Fibroblast of lung (primary cell): ENCODE measurements around the gene IL20. TPM values are rescaled to one million over a fixed set of nuclear protein-coding genes. Genes with fewer than 3 reads are reported as not detected.
A peak's percentile ranks its signal among the peaks of the same experiment; 100 is the strongest.
"Not testable (repeated sequence)": the region's sequence is repeated elsewhere in the genome, so short reads cannot be mapped to it uniquely, and the experiment has no call there.

Experiments used
- DNase-seq, 2 donors: peaks; one replicate each; pipeline versions ENCODE4 v3.0.0 to v3.0.0-alpha.2; 2010; ENCODE audit warnings: low read depth in 2 of 2
- H2AFZ ChIP-seq: 2 replicates; pipeline ENCODE4 v1.5.1; 2012; ENCODE audit warnings: low read length, control low read depth, inconsistent platforms
- H3K27ac ChIP-seq: 2 replicates; pipeline ENCODE4 v1.5.1; 2011; ENCODE audit warnings: low read length, control low read depth; ENCODE audit not compliant: insufficient read depth
- H3K27me3 ChIP-seq: 2 replicates; pipeline ENCODE4 v1.5.1; 2011; ENCODE audit warnings: mild to moderate bottlenecking, low read length; ENCODE audit not compliant: control insufficient read depth, insufficient read depth
- H3K36me3 ChIP-seq: 2 replicates; pipeline ENCODE4 v1.5.1; 2011; ENCODE audit warnings: low read length; ENCODE audit not compliant: control insufficient read depth, insufficient read depth
- H3K4me1 ChIP-seq: 2 replicates; pipeline ENCODE4 v1.5.1; 2011; ENCODE audit warnings: low read length; ENCODE audit not compliant: control insufficient read depth, insufficient read depth; ENCODE audit errors: extremely low read depth
- H3K4me2 ChIP-seq: 2 replicates; pipeline ENCODE4 v1.5.1; 2011; ENCODE audit warnings: low read length, control low read depth; ENCODE audit not compliant: insufficient read depth; ENCODE audit errors: extremely low read depth
- H3K4me3 ChIP-seq, 4 experiments: fragments of 200-600 bp in 1 of 4; sonication (generic) in 1 of 4; replicated peaks in 1 of 4; 2 replicates each; pipeline ENCODE4 v1.5.1; 2011 to 2016; ENCODE audit warnings: low read length in 4 of 4, low read depth in 3 of 4, mild to moderate bottlenecking in 3 of 4, control low read depth in 2 of 4, inconsistent platforms in 1 of 4, mixed read lengths in 1 of 4; ENCODE audit not compliant: insufficient read depth in 1 of 4; ENCODE audit errors: control extremely low read depth in 1 of 4
- H3K79me2 ChIP-seq: 2 replicates; pipeline ENCODE4 v1.5.1; 2012; ENCODE audit warnings: mild to moderate bottlenecking, low read length, inconsistent platforms; ENCODE audit not compliant: control insufficient read depth, insufficient read depth
- H3K9ac ChIP-seq: 2 replicates; pipeline ENCODE4 v1.5.1; 2011; ENCODE audit warnings: mild to moderate bottlenecking, low read length, control low read depth; ENCODE audit not compliant: insufficient read depth
- H3K9me3 ChIP-seq: 2 replicates; pipeline ENCODE4 v1.5.1; 2012; ENCODE audit warnings: low read depth, low read length; ENCODE audit not compliant: control insufficient read depth, insufficient read depth
- H4K20me1 ChIP-seq: 2 replicates; pipeline ENCODE4 v1.5.1; 2011; ENCODE audit warnings: low read length; ENCODE audit not compliant: control insufficient read depth, insufficient read depth; ENCODE audit errors: extremely low read depth
- EZH2 ChIP-seq: IDR thresholded peaks from 2 replicates; pipeline ENCODE4 v1.5.1; 2012; ENCODE audit warnings: low read length, control low read depth, mild to moderate bottlenecking; ENCODE audit errors: missing control alignments
- polyA plus RNA-seq, 2 donors: library from polyadenylated mRNA; depleted of rRNA in 1 of 2; stranded (reverse) in 1 of 2; unstranded in 1 of 2; fragments of >200 nt; gene quantifications; 2 replicates each; pipeline ENCODE4 v1.2.1, GENCODE V29; 2011 to 2012; ENCODE audit warnings: missing spikeins in 1 of 2
- total RNA-seq: library from RNA; depleted of rRNA; stranded (reverse); fragments of >200 nt; gene quantifications from 2 replicates; pipeline ENCODE4 v1.2.1, GENCODE V29; 2014
- TF ChIP-seq, protein P1 (sequence below), 2 donors: IDR thresholded peaks in 1 of 2; conservative IDR thresholded peaks in 1 of 2; 1 replicate in 1 of 2; 2 replicates in 1 of 2; pipeline ENCODE4 v1.5.1; 2011 to 2012; ENCODE audit warnings: low read length in 2 of 2, control low read depth in 1 of 2, inconsistent platforms in 1 of 2, low read depth in 1 of 2, mild to moderate bottlenecking in 1 of 2

Gene IL20
- total and polyA plus RNA-seq, 2 donors (not counting 1 experiment from before 2014, with no cell fraction given): not detected

DNA sequence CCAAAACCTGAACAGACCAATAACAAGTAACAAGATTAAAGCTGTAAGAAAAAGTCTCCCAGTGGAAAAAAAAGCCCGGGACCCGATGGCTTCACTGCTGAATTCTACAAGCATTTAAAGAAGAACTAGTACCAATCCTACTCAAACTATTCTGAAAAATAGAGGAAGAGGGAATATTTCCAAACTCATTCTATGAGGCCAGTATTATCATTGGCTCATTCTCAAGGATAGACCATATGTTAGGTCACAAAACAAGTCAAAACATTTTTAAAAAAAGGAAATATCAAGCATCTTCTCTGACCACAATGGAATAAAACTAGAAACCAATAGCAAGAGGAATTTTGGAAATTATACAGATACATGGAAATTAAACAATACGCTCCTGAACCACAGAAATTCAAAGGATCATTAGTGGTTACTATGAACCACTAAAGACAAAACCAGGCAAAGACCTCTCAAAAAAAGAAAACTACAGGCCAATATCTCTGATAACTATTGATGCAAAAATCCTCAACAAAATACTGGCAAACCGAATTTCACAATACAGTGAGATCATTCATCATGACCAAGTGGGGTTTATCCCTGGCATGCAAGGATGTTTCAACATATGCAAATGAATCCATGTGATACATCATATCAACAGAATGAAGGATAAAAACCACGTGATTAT is 13.9 kb upstream of the IL20 start:
- DNase-seq: peak; percentile 53 to 82
- Histone ChIP-seq H3K4me1 (no peaks in the 10 kb centered on the region), H3K4me3 (no peak overlapping the region), H3K4me2 (no peak overlapping the region), H3K27me3 (no peaks in the 10 kb centered on the region), H4K20me1 (no peaks in the 10 kb centered on the region), H3K36me3 (no peaks in the 10 kb centered on the region), H3K79me2 (no peaks in the 10 kb centered on the region), H2AFZ (no peak overlapping the region), H3K9me3 (no peaks in the 10 kb centered on the region), H3K27ac (no peak overlapping the region), H3K9ac (no peak overlapping the region)
- TF ChIP-seq, protein P1, sequence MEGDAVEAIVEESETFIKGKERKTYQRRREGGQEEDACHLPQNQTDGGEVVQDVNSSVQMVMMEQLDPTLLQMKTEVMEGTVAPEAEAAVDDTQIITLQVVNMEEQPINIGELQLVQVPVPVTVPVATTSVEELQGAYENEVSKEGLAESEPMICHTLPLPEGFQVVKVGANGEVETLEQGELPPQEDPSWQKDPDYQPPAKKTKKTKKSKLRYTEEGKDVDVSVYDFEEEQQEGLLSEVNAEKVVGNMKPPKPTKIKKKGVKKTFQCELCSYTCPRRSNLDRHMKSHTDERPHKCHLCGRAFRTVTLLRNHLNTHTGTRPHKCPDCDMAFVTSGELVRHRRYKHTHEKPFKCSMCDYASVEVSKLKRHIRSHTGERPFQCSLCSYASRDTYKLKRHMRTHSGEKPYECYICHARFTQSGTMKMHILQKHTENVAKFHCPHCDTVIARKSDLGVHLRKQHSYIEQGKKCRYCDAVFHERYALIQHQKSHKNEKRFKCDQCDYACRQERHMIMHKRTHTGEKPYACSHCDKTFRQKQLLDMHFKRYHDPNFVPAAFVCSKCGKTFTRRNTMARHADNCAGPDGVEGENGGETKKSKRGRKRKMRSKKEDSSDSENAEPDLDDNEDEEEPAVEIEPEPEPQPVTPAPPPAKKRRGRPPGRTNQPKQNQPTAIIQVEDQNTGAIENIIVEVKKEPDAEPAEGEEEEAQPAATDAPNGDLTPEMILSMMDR (conservative IDR thresholded peaks at IDR 0.05 in 1 of 2, IDR thresholded peaks at IDR 0.05 in 1 of 2; ENCODE audit: low read depth in 1 of 2, low read length in 2 of 2): no peak
- no peak for TF ChIP-seq EZH2

DNA sequence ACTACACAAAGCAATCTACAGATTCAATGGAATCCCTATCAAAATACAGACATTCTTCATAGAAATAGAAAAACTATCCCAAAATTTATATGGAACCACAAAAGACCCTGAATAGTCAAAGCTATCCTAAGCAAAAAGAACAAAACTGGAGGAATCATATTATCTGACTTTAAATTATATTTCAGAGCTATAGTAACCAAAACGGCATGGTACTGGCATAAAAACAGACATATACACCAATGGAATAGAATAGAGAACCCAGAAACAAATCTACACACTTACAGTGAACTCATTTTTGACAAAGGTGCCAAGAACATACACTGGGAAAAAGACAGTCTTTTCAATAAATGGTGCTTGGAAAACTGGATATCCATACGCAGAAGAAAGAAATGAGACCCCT is 12.8 kb upstream of the IL20 start:
- not testable (repeated sequence) for DNase-seq, H3K36me3 ChIP-seq, H3K9me3 ChIP-seq, H2AFZ ChIP-seq, H3K4me1 ChIP-seq, H3K27ac ChIP-seq, H3K4me3 ChIP-seq, H3K9ac ChIP-seq, H3K4me2 ChIP-seq, H3K27me3 ChIP-seq, H3K79me2 ChIP-seq, H4K20me1 ChIP-seq

DNA sequence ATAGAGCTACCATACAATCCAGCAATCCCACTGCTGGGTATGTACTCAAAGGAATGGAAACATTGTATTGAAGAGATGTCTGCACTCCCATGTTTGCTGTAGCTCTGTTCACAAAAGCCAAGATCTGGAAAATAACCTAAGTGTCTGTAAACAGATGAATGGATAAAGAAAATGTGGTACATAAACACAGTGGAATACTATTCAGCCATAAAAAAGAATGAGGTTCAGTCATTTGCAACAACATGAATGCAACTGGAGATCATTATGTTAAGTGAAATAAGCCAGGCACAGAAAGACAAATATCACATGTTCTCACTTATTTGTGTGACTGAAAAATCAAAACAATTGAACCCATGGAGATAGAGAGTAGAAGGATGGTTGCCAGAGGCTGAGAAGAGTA is 11.7 kb upstream of the IL20 start:
- H3K27ac ChIP-seq, H3K36me3 ChIP-seq, H3K4me3 ChIP-seq, DNase-seq, H3K4me1 ChIP-seq, H3K79me2 ChIP-seq, H3K4me2 ChIP-seq, H3K9me3 ChIP-seq, H2AFZ ChIP-seq, H4K20me1 ChIP-seq, H3K9ac ChIP-seq, H3K27me3 ChIP-seq: not testable (repeated sequence)

- H3K27ac ChIP-seq: no peak overlapping the region
- H3K4me3 ChIP-seq: no peak overlapping the region
- H3K4me2 ChIP-seq: no peak overlapping the region
- no peaks in the 10 kb centered on the region for H3K4me1 ChIP-seq
- no peaks in the 10 kb centered on the region for H3K79me2 ChIP-seq
- no peaks in the 10 kb centered on the region for H4K20me1 ChIP-seq
- TF ChIP-seq, protein P1 (conservative IDR thresholded peaks at IDR 0.05 in 1 of 2, IDR thresholded peaks at IDR 0.05 in 1 of 2; ENCODE audit: low read depth in 1 of 2, low read length in 2 of 2): no peak
- TF ChIP-seq EZH2: no peak
- peak in 1 of 2 donors; percentile 43 for DNase-seq
- no peaks in the 10 kb centered on the region for H3K9me3 ChIP-seq
- H3K36me3 ChIP-seq: no peaks in the 10 kb centered on the region
- no peak overlapping the region for H2AFZ ChIP-seq
- no peak overlapping the region for H3K9ac ChIP-seq
- no peaks in the 10 kb centered on the region for H3K27me3 ChIP-seq
Measured at GRCh38 chr1:206854401-206855129, 10.9 kb upstream of the IL20 start.
